Astrocyte of the spinal cord (primary cell): ENCODE measurements around the gene CLDN3.
"Not testable (repeated sequence)": the region's sequence is repeated elsewhere in the genome, so short reads cannot be mapped to it uniquely, and the experiment has no call there.

ENCODE experiments used
- DNase-seq: peaks from one replicate; pipeline ENCODE4 v3.0.0; 2011; ENCODE audit warnings: low read depth, low spot score
- H3K4me3 ChIP-seq: 2 replicates; pipeline ENCODE4 v1.5.1; 2011; ENCODE audit warnings: low read depth, mild to moderate bottlenecking, low read length, moderate library complexity
- CTCF ChIP-seq: IDR thresholded peaks from 2 replicates; pipeline ENCODE4 v1.5.1; 2012; ENCODE audit warnings: low read depth, mild to moderate bottlenecking, low read length, inconsistent platforms
- in situ Hi-C: cut with HindIII; loops from 2 replicates; pipeline ENCODE4 v1.10.0; 2017; ENCODE audit warnings: low sequenced_read_pairs

The CLDN3 gene

GRCh38 chr7:73789051-73789450 is 19.0 kb upstream of the CLDN3 start:
- DNase-seq, result no peak
- in situ Hi-C loops, result no loop called here
- no peak for TF ChIP-seq CTCF
- H3K4me3 ChIP-seq, result no peak overlapping the region

- DNase-seq, H3K4me3 ChIP-seq, in situ Hi-C loops: not testable (repeated sequence)
Measured at GRCh38 chr7:73787786-73788048, 17.6 kb upstream of the CLDN3 start.

- H3K4me3 ChIP-seq, result no peak overlapping the region
- in situ Hi-C loops, result no loop called here
- DNase-seq, result no peak
- no peak for TF ChIP-seq CTCF
Measured at GRCh38 chr7:73786588-73786987, 16.5 kb upstream of the CLDN3 start.

- H3K4me3 ChIP-seq, result no peak overlapping the region
Measured at GRCh38 chr7:73779517-73779916, 9.4 kb upstream of the CLDN3 start.

GRCh38 chr7:73778801-73779389 is 8.8 kb upstream of the CLDN3 start:
- in situ Hi-C loops, result no loop called here

More at GRCh38 chr7:73779517-73779916, 9.4 kb upstream of the CLDN3 start:
- in situ Hi-C loops, result no loop called here
- TF ChIP-seq CTCF, result no peak
- no peak for DNase-seq

GRCh38 chr7:73774923-73775322 is 4.9 kb upstream of the CLDN3 start:
- DNase-seq, result no peak
- in situ Hi-C loops, result no loop called here
- TF ChIP-seq CTCF, result no peak
- no peak overlapping the region for H3K4me3 ChIP-seq

More at GRCh38 chr7:73778801-73779389, 8.8 kb upstream of the CLDN3 start:
- TF ChIP-seq CTCF, result no peak
- H3K4me3 ChIP-seq, result no peak overlapping the region
- no peak for DNase-seq

- DNase-seq, result no peak
- TF ChIP-seq CTCF, result no peak
- no peak overlapping the region for H3K4me3 ChIP-seq
- in situ Hi-C loops, result no loop called here
Measured at GRCh38 chr7:73773700-73774517, 3.8 kb upstream of the CLDN3 start.
